Suprapubic skin (tissue), 4 donors: ENCODE measurements around the gene ERICH2. TPM values are rescaled to one million over a fixed set of nuclear protein-coding genes. Genes with fewer than 3 reads are reported as not detected.

Source experiments
- DNase-seq, 2 donors: peaks; one replicate each; pipeline ENCODE4 v3.0.0-alpha.2; 2019; ENCODE audit warnings: low spot score in 2 of 2
- H3K27ac ChIP-seq: fragments of 200-600 bp; sonication (generic); one replicate; pipeline ENCODE4 v1.5.1; 2019
- H3K27me3 ChIP-seq: fragments of 200-600 bp; sonication (generic); one replicate; pipeline ENCODE4 v1.5.1; 2019
- H3K36me3 ChIP-seq: fragments of 200-600 bp; sonication (generic); one replicate; pipeline ENCODE4 v1.5.1; 2019
- H3K4me1 ChIP-seq: fragments of 200-600 bp; sonication (generic); one replicate; pipeline ENCODE4 v1.5.1; 2019
- H3K4me3 ChIP-seq: fragments of 200-600 bp; sonication (generic); one replicate; pipeline ENCODE4 v1.5.1; 2019; ENCODE audit warnings: mild to moderate bottlenecking
- H3K9me3 ChIP-seq: fragments of 200-600 bp; sonication (generic); one replicate; pipeline ENCODE4 v1.5.1; 2019
- CTCF ChIP-seq, 2 donors: fragments of 200-600 bp in 1 of 2; fragments of 450-650 bp in 1 of 2; sonication (generic) in 1 of 2; IDR thresholded peaks; one replicate each; pipeline ENCODE4 v1.5.1; 2016 to 2019; ENCODE audit warnings: antibody characterized with exemption in 2 of 2, mild to moderate bottlenecking in 1 of 2, moderate library complexity in 1 of 2
- EP300 ChIP-seq: sonication (generic); formaldehyde crosslinking; IDR thresholded peaks from one replicate; pipeline ENCODE4 v1.6.1; 2017; ENCODE audit warnings: antibody characterized with exemption
- POLR2A ChIP-seq, 2 donors: fragments of 450-650 bp; IDR thresholded peaks; one replicate each; pipeline ENCODE4 v1.6.1; 2017; ENCODE audit warnings: antibody characterized with exemption in 2 of 2, mild to moderate bottlenecking in 2 of 2, moderate library complexity in 2 of 2
- POLR2AphosphoS5 ChIP-seq, 3 donors: sonication (generic); formaldehyde crosslinking; IDR thresholded peaks; one replicate each; pipeline ENCODE4 v1.6.1; 2017; ENCODE audit warnings: antibody characterized with exemption in 3 of 3
- WGBS: methylation state at CpG from one replicate; pipeline ENCODE4 v1.1.5; 2018; 5-methylcytosine and 5-hydroxymethylcytosine counted together
- total RNA-seq, 4 donors: library from RNA; depleted of rRNA; stranded (reverse); fragments of >200 nt; gene quantifications; one replicate each; pipeline ENCODE4 v1.1.0, GENCODE V29; 2016

The ERICH2 gene
- total RNA-seq, 4 donors from 2014 or later, result not detected

- WGBS, result 8% methylated on average over 36 of the region's 40 CpGs
- H3K27me3 ChIP-seq, result peaks cover 94% of the 10 kb centered on the region
- no peak overlapping the region for H3K27ac ChIP-seq
Measured at GRCh38 chr2:170821531-170822289, 51.5 kb downstream of the ERICH2 start.

GRCh38 chr2:170822290-170823087 lies 52.3 kb downstream of the ERICH2 start:
- Histone ChIP-seq H3K27ac (no peak overlapping the region), H3K27me3 (peaks cover 94% of the 10 kb centered on the region), H3K4me3 (peak overlapping the region; percentile 45), H3K4me1 (peaks cover 63% of the 10 kb centered on the region), H3K36me3 (no peaks in the 10 kb centered on the region), H3K9me3 (no peaks in the 10 kb centered on the region)
- TF ChIP-seq POLR2AphosphoS5 (IDR thresholded peaks at IDR 0.05) (no peak), CTCF (IDR thresholded peaks at IDR 0.05) (no peak), POLR2A (IDR thresholded peaks at IDR 0.05) (no peak)
- 5% methylated on average over 22 of the region's 43 CpGs for WGBS
- no peak for DNase-seq

More at GRCh38 chr2:170821531-170822289, 51.5 kb downstream of the ERICH2 start:
- H3K4me1 ChIP-seq, result peaks cover 71% of the 10 kb centered on the region
- TF ChIP-seq POLR2AphosphoS5 (IDR thresholded peaks at IDR 0.05), result no peak
- no peak for TF ChIP-seq EP300
- TF ChIP-seq POLR2A (IDR thresholded peaks at IDR 0.05), result no peak
- no peak for TF ChIP-seq CTCF (IDR thresholded peaks at IDR 0.05)
- no peak for DNase-seq
- H3K36me3 ChIP-seq, result no peaks in the 10 kb centered on the region
- peak overlapping the region; percentile 45 for H3K4me3 ChIP-seq
- H3K9me3 ChIP-seq, result no peaks in the 10 kb centered on the region

- peaks cover 91% of the 10 kb centered on the region for H3K27me3 ChIP-seq
- no peaks in the 10 kb centered on the region for H3K9me3 ChIP-seq
- WGBS, result 6% methylated on average over 14 of the region's 61 CpGs
- peaks cover 55% of the 10 kb centered on the region for H3K4me1 ChIP-seq
- H3K4me3 ChIP-seq, result peak overlapping the region; percentile 45
- H3K36me3 ChIP-seq, result no peaks in the 10 kb centered on the region
- TF ChIP-seq POLR2AphosphoS5 (IDR thresholded peaks at IDR 0.05) (no peak), EP300 (no peak), POLR2A (IDR thresholded peaks at IDR 0.05) (no peak), CTCF (IDR thresholded peaks at IDR 0.05) (no peak)
- no peak overlapping the region for H3K27ac ChIP-seq
- DNase-seq, result no peak
Measured at GRCh38 chr2:170823088-170823897, 53.1 kb downstream of the ERICH2 start.

- Histone ChIP-seq H3K27ac (no peak overlapping the region), H3K9me3 (no peaks in the 10 kb centered on the region), H3K27me3 (peaks cover 91% of the 10 kb centered on the region), H3K36me3 (no peaks in the 10 kb centered on the region), H3K4me1 (peaks cover 50% of the 10 kb centered on the region), H3K4me3 (peak overlapping the region; percentile 45)
- no peak for TF ChIP-seq EP300
- no peak for TF ChIP-seq POLR2AphosphoS5 (IDR thresholded peaks at IDR 0.05)
- TF ChIP-seq POLR2A (IDR thresholded peaks at IDR 0.05), result no peak
- no peak for TF ChIP-seq CTCF (IDR thresholded peaks at IDR 0.05)
- no peak for DNase-seq
- WGBS, result 35% methylated on average over 4 of the region's 11 CpGs
Measured at GRCh38 chr2:170823898-170824215, 53.7 kb downstream of the ERICH2 start.
